HCT116 (cell line): ENCODE measurements around the gene ICE1. TPM values are rescaled to one million over a fixed set of nuclear protein-coding genes. Genes with fewer than 3 reads are reported as not detected.

ENCODE experiments used
- ATAC-seq: fragments of 200-7000 bp; cut with Tn5 transposase; 2 replicates; pipeline ENCODE4 v1.9.1; 2020; ENCODE audit warnings: mild to moderate bottlenecking, moderate library complexity
- BruUV-seq: library from RNA; stranded (reverse); fragments of 400-500 nt; replicated peaks from 2 replicates; lab custom pipeline; 2021; lab: Mats Ljungman, UMichigan
- CTCF ChIA-PET: fragments of 300-600 bp; sonication (Branson Sonifier 250); formaldehyde crosslinking; loops from one replicate; lab custom pipeline; 2021; ENCODE audit warnings: antibody characterized with exemption; lab: Charles Lee
- POLR2A ChIA-PET: fragments of 300-600, 350-600 bp; sonication (Branson Sonifier 250); formaldehyde crosslinking; loops from one replicate; lab custom pipeline; 2021; ENCODE audit warnings: antibody characterized with exemption; lab: Charles Lee
- RAD21 ChIA-PET, 2 experiments: fragments of 300-600 bp; sonication (Branson Sonifier 250); formaldehyde crosslinking; loops; one replicate each; lab custom pipeline; 2023; ENCODE audit warnings: low total read pairs in 2 of 2; ENCODE audit not compliant: uncharacterized antibody in 2 of 2, unreplicated experiment in 2 of 2, low non-redundant PET in 1 of 2; lab: Charles Lee
- DNase-seq: peaks from one replicate; pipeline ENCODE4 v3.0.0-alpha.2; 2010; ENCODE audit warnings: low read depth, low spot score
- H2AFZ ChIP-seq: fragments of 200-600 bp; shearing (Covaris generic), sonication (generic); 2 replicates; pipeline ENCODE4 v1.6.1; 2017; ENCODE audit warnings: low read depth, mixed run types, mixed read lengths, antibody characterized with exemption, low read length; ENCODE audit not compliant: poor library complexity, severe bottlenecking
- H3K27ac ChIP-seq: 2 replicates; pipeline ENCODE4 v1.5.1; 2012; ENCODE audit warnings: low read depth, low read length
- H3K27me3 ChIP-seq: fragments of 200-600 bp; sonication (generic); 2 replicates; pipeline ENCODE4 v1.6.1; 2016; ENCODE audit warnings: mixed run types, low read length, mixed read lengths; ENCODE audit not compliant: insufficient read depth
- H3K36me3 ChIP-seq, 2 experiments: fragments of 200-500 bp in 1 of 2; fragments of 200-600 bp in 1 of 2; sonication (Bioruptor generic) in 1 of 2; sonication (generic) in 1 of 2; 2 replicates each; pipeline versions ENCODE4 v1.5.1 to v1.6.1; 2014 to 2016; ENCODE audit warnings: low read length in 2 of 2, inconsistent platforms in 1 of 2, mixed read lengths in 1 of 2, mixed run types in 1 of 2; ENCODE audit not compliant: insufficient read depth in 2 of 2, control insufficient read depth in 1 of 2
- H3K4me1 ChIP-seq, 2 experiments: fragments of 200-600 bp in 1 of 2; sonication (generic) in 1 of 2; 2 replicates each; pipeline versions ENCODE4 v1.5.1 to v1.6.1; 2012 to 2017; ENCODE audit warnings: low read length in 2 of 2, inconsistent platforms in 1 of 2, mild to moderate bottlenecking in 1 of 2, mixed read lengths in 1 of 2, mixed run types in 1 of 2, moderate library complexity in 1 of 2; ENCODE audit not compliant: insufficient read depth in 2 of 2, control insufficient read depth in 1 of 2
- H3K4me2 ChIP-seq: fragments of 200-600 bp; sonication (generic); 2 replicates; pipeline ENCODE4 v1.6.1; 2017; ENCODE audit warnings: mixed run types, low read length, mixed read lengths
- H3K4me3 ChIP-seq, 2 experiments: fragments of 200-600 bp in 1 of 2; sonication (generic) in 1 of 2; replicated peaks in 1 of 2; 2 replicates each; pipeline ENCODE4 v1.5.1; 2011 to 2016; ENCODE audit warnings: low read length in 2 of 2, control low read depth in 1 of 2, low read depth in 1 of 2, mild to moderate bottlenecking in 1 of 2, mixed read lengths in 1 of 2, mixed run types in 1 of 2
- H3K79me2 ChIP-seq: fragments of 200-600 bp; sonication (generic); 2 replicates; pipeline ENCODE4 v1.6.1; 2017; ENCODE audit warnings: mild to moderate bottlenecking, mixed run types, low read length, moderate library complexity, mixed read lengths; ENCODE audit not compliant: insufficient read depth
- H3K9ac ChIP-seq: fragments of 200-600 bp; sonication (generic); 2 replicates; pipeline ENCODE4 v1.6.1; 2016; ENCODE audit warnings: low read length, mixed read lengths
- H3K9me2 ChIP-seq: fragments of 200-600 bp; sonication (generic), shearing (Covaris generic); 2 replicates; pipeline ENCODE4 v1.6.1; 2017; ENCODE audit warnings: mixed run types, mild to moderate bottlenecking, moderate library complexity; ENCODE audit not compliant: insufficient read depth
- H3K9me3 ChIP-seq, 2 experiments: fragments of 200-500 bp in 1 of 2; fragments of 200-600 bp in 1 of 2; sonication (Bioruptor generic) in 1 of 2; sonication (generic) in 1 of 2; 2 replicates each; pipeline ENCODE4 v1.6.1; 2014 to 2017; ENCODE audit warnings: low read length in 2 of 2, mixed read lengths in 2 of 2, inconsistent platforms in 1 of 2, low read depth in 1 of 2, mild to moderate bottlenecking in 1 of 2, mixed run types in 1 of 2, moderate library complexity in 1 of 2; ENCODE audit not compliant: control insufficient read depth in 1 of 2, insufficient read depth in 1 of 2
- H4K20me1 ChIP-seq: fragments of 200-600 bp; sonication (generic), shearing (Covaris generic); 2 replicates; pipeline ENCODE4 v1.6.1; 2017; ENCODE audit warnings: mixed run types, mild to moderate bottlenecking, moderate library complexity; ENCODE audit not compliant: insufficient read depth
- CBX3 ChIP-seq: IDR thresholded peaks from 2 replicates; pipeline ENCODE4 v1.6.1; 2012; ENCODE audit warnings: low read depth
- EGR1 ChIP-seq: IDR thresholded peaks from 2 replicates; pipeline ENCODE4 v1.6.1; 2012; ENCODE audit warnings: low read depth
- EZH2 ChIP-seq: fragments of 200-600 bp; sonication (generic); IDR thresholded peaks from 2 replicates; pipeline ENCODE4 v1.6.1; 2017; ENCODE audit warnings: antibody characterized with exemption, mixed run types
- EZH2phosphoT487 ChIP-seq: fragments of 200-600 bp; IDR thresholded peaks from 2 replicates; pipeline ENCODE4 v1.6.1; 2018; ENCODE audit warnings: antibody characterized with exemption, borderline replicate concordance
- MAX ChIP-seq: IDR thresholded peaks from 2 replicates; pipeline ENCODE4 v1.6.1; 2012
- POLR2AphosphoS5 ChIP-seq: IDR thresholded peaks from 2 replicates; pipeline ENCODE4 v1.6.1; 2011; ENCODE audit warnings: mild to moderate bottlenecking, low read depth, low read length, moderate library complexity
- RAD21 ChIP-seq: IDR thresholded peaks from 2 replicates; pipeline ENCODE4 v1.6.1; 2012; ENCODE audit warnings: low read depth, mild to moderate bottlenecking
- ZFX ChIP-seq: fragments of 450-650 bp; IDR thresholded peaks from 2 replicates; pipeline ENCODE4 v1.6.1; 2017
- ZNF274 ChIP-seq: fragments of 200-500 bp; sonication (Bioruptor generic); IDR thresholded peaks from 2 replicates; pipeline ENCODE4 v1.6.1; 2014; ENCODE audit warnings: mild to moderate bottlenecking, low read depth, low read length, inconsistent platforms
- intact Hi-C: fragments of 100-400 bp; cut with micrococcal nuclease; formaldehyde crosslinking; loops from 2 replicates; pipeline ENCODE4 v1.10.0; 2022
- total RNA-seq: library from RNA; stranded (reverse); gene quantifications from one replicate; pipeline ENCODE4 v1.2.1, GENCODE V29; 2021; ENCODE audit not compliant: unreplicated experiment

The ICE1 gene
- total RNA-seq, 1 experiment from 2014 or later, result 30.0 TPM

DNA sequence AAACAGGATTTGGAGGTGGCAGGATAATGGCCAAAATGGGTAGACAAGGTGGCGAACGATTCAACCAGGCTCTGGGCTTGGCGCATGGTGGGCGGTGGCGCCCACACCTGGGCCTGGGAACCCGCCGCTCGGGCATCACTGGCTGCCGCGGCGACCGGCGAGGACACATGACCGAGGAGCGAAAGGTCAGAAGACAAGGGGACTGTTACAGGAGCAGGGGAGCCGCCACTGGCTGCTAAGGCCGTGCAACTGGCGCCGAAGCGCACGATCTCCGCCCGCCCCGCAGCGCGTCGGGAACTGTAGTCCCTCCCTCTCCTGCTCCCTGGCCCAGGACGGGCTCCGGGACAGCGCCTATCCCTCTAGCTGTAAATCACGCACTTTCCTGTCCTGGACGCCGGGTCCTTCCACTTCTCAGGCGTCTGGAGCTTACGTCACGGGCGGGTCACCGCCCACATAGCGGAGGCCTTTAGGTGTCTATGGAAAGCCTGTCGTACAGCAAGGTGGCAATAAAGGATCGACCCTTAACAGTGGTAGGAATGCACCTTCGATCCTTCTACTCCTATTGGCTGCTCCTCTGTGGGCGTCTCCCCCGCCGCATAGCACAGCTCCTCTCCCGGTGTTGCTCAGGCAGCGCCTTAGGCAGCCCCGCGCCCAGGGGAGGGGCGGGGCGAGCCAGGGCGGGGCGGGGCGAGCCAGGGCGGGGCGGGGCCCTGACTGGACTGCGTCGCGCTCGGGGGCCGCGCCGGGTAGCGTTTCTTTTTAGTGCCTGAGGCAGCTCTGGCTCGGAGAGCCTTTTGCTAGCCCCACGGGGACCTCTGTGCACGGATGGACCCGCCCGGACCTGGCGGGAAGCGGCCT lies at the start of gene ICE1 (continued):
- TF ChIP-seq POLR2AphosphoS5, result peak; percentile 90
- no peak for TF ChIP-seq RAD21
- peak; percentile 37 for TF ChIP-seq ZFX
- no peak for TF ChIP-seq ZNF274
- TF ChIP-seq EZH2phosphoT487, result no peak
- TF ChIP-seq CBX3, result no peak
- no peak for TF ChIP-seq EZH2
- TF ChIP-seq EGR1, result peak; percentile 85

DNA sequence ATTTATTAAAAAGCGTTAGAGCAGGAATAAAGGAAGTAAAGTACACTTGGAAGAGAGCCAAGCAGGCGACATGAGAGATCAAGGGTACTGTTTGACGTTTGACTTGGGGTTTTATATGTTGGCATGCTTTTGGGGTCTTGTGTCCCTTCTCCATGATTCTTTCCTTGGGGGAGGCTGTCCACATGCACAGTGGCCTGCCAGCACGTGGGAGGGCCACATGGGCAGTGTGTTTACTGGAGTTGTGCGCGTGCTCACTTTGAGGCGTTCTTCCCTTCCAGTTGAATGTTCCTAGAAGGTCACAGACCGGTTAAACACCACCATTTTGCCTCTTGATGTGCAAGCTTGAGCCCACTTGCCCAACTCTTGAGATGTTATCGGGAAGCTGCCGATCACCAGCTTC lies 49.5 kb upstream of the ICE1 start:
- ChIA-PET CTCF (no interaction called here), RAD21 (no interaction called here), POLR2A (no interaction called here)
- H2AFZ ChIP-seq, result no peak overlapping the region
- no peak for TF ChIP-seq MAX
- TF ChIP-seq POLR2AphosphoS5, result no peak
- no peaks in the 10 kb centered on the region for H3K4me1 ChIP-seq
- ATAC-seq (no peak), DNase-seq (no peak)
- no peak overlapping the region for H3K4me2 ChIP-seq
- no peaks in the 10 kb centered on the region for H3K9me2 ChIP-seq
- no peak overlapping the region for H3K9ac ChIP-seq
- H3K9me3 ChIP-seq, result no peaks in the 10 kb centered on the region
- H3K27ac ChIP-seq, result no peak overlapping the region
- no peaks in the 10 kb centered on the region for H4K20me1 ChIP-seq
- no peak overlapping the region for H3K4me3 ChIP-seq
- no TSS peak for BruUV-seq
- no peaks in the 10 kb centered on the region for H3K79me2 ChIP-seq
- H3K36me3 ChIP-seq, result no peaks in the 10 kb centered on the region
- H3K27me3 ChIP-seq, result no peaks in the 10 kb centered on the region
- intact Hi-C loops, result no loop called here
